Measurements from ENCODE around the gene BLCAP. TPM values are rescaled to one million over a fixed set of nuclear protein-coding genes. Genes with fewer than 3 reads are reported as not detected.
"Not testable (repeated sequence)": the region's sequence is repeated elsewhere in the genome, so short reads cannot be mapped to it uniquely, and the experiment has no call there.

Gene BLCAP
- total RNA-seq, 1 experiment from 2014 or later, result 99.9 TPM

DNA sequence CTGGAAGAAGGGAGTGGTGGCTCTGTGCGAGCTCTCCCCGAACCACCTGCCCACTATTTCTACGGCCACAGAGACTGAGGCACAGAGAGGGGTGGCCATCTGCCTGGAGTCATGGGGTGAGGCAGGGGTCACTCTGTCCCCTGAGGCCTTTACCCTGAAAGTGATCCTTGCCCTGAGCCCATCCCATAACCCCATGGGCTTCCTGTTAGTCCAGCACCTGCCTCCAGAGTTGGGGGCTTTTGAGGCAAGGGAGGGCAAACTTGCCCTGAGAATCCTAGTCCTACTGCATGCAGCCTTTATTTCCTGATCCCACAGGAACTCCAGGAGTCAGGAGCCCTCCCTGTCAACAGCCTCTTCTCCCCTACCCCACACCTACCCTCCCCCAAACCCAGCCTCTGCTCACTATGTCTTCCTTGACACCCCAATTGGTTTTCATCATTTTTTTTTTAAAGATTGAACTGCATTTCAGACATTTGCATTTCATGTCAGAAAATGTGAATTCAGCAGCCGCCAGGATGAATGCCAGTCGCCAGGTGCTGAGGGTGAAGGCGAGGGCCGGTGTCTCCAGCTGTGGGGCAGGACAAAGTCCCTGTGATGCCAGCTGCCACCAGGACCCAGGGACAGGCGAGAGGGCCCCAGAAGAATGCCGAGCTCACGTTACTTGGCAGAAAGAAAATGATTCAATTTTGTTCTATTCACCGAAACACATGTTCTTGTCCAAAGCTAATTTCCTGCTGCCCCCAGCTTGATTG lies 54.3 kb downstream of the BLCAP start:
- Histone ChIP-seq H3K4me3 (no peak overlapping the region), H2AFZ (no peak overlapping the region), H3K9me3 (ENCODE audit: insufficient read depth, low read depth) (no peaks in the 10 kb centered on the region), H3K27ac (no peak overlapping the region), H3F3A (ENCODE audit: insufficient read depth, low read depth) (no peaks in the 10 kb centered on the region), H3K9me2 (ENCODE audit: insufficient read depth) (no peaks in the 10 kb centered on the region), H4K20me1 (ENCODE audit: insufficient read depth) (no peaks in the 10 kb centered on the region), H3K27me3 (ENCODE audit: insufficient read depth, low read depth) (peaks cover 97% of the 10 kb centered on the region), H3K4me2 (no peak overlapping the region), H3K4me1 (replicated peaks; ENCODE audit: insufficient read depth) (no peaks in the 10 kb centered on the region), H3K36me3 (ENCODE audit: low read depth) (no peaks in the 10 kb centered on the region), H3K79me2 (ENCODE audit: low read depth) (no peaks in the 10 kb centered on the region)
- intact Hi-C loops (cut with micrococcal nuclease; ENCODE audit: unreplicated experiment), result no loop called here
- no TSS peak for BruUV-seq (replicated peaks)
- POLR2A ChIA-PET (ENCODE audit: unreplicated experiment), result no interaction called here
- TF ChIP-seq, protein P1, sequence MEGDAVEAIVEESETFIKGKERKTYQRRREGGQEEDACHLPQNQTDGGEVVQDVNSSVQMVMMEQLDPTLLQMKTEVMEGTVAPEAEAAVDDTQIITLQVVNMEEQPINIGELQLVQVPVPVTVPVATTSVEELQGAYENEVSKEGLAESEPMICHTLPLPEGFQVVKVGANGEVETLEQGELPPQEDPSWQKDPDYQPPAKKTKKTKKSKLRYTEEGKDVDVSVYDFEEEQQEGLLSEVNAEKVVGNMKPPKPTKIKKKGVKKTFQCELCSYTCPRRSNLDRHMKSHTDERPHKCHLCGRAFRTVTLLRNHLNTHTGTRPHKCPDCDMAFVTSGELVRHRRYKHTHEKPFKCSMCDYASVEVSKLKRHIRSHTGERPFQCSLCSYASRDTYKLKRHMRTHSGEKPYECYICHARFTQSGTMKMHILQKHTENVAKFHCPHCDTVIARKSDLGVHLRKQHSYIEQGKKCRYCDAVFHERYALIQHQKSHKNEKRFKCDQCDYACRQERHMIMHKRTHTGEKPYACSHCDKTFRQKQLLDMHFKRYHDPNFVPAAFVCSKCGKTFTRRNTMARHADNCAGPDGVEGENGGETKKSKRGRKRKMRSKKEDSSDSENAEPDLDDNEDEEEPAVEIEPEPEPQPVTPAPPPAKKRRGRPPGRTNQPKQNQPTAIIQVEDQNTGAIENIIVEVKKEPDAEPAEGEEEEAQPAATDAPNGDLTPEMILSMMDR (conservative IDR thresholded peaks at IDR 0.05), result no peak
- TF ChIP-seq EZH2 (IDR thresholded peaks at IDR 0.05; ENCODE audit: low read depth), result no peak
- DNase-seq, result no peak
- CTCF ChIA-PET, result no interaction called here

DNA sequence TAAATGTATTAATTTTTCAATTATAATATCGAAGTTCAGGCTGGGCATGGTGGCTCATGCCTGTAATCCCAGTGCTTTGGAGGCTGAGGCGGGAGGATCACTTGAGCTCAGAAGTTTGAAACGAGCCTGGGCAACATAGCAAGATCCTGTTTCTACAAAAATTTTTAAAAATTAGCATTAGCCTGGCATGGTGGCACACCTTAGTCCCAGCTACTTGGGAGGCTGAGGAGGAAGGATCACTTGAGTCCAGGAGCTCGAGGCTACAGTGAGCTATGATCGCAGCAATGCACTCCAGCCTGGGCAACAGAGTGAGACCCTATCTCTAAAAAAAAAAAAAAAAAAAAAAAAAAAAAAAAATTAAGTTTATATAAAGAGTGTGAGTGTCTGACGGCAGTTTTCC lies 55.2 kb downstream of the BLCAP start:
- H3F3A ChIP-seq (ENCODE audit: insufficient read depth, low read depth); H2AFZ ChIP-seq; H3K36me3 ChIP-seq (ENCODE audit: low read depth); H3K4me1 ChIP-seq (replicated peaks; ENCODE audit: insufficient read depth); BruUV-seq (replicated peaks); H3K4me3 ChIP-seq; H3K79me2 ChIP-seq (ENCODE audit: low read depth); intact Hi-C loops (cut with micrococcal nuclease; ENCODE audit: unreplicated experiment); CTCF ChIA-PET; H3K9me2 ChIP-seq (ENCODE audit: insufficient read depth); H4K20me1 ChIP-seq (ENCODE audit: insufficient read depth); H3K4me2 ChIP-seq; H3K9me3 ChIP-seq (ENCODE audit: insufficient read depth, low read depth); DNase-seq; H3K27ac ChIP-seq; POLR2A ChIA-PET (ENCODE audit: unreplicated experiment): not testable (repeated sequence)
- peaks cover 96% of the 10 kb centered on the region for H3K27me3 ChIP-seq (ENCODE audit: insufficient read depth, low read depth)

DNA sequence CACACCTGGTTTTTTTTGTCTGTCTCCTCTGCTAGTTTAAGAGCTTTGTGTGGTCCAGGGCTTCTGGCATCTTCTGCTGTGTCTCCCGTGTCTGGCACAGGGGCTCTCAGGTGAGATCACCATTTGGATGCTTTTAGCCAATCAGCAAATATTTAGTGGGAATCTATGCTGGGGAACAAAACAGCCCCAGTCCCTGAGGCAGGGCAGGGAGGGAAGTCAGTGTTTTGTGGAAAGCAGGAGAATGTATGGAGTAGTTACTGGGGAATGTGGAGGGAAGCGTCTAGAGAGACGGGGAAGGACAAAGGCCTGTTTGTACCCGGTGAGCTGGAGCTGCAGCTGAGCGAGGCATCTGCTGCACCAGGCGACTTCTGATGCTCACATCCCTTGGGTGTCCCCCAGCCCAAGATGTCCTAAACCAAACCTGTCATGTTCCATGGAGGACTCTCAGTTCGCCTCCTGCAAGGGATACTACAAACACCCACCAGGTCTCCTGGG lies 55.9 kb downstream of the BLCAP start:
- CTCF ChIA-PET, result no interaction called here
- Histone ChIP-seq H3K36me3 (ENCODE audit: low read depth) (no peaks in the 10 kb centered on the region), H2AFZ (no peak overlapping the region), H3K27ac (no peak overlapping the region), H3K27me3 (ENCODE audit: insufficient read depth, low read depth) (peaks cover 94% of the 10 kb centered on the region), H3F3A (ENCODE audit: insufficient read depth, low read depth) (no peaks in the 10 kb centered on the region), H3K9me2 (ENCODE audit: insufficient read depth) (no peaks in the 10 kb centered on the region), H4K20me1 (ENCODE audit: insufficient read depth) (no peaks in the 10 kb centered on the region), H3K4me1 (replicated peaks; ENCODE audit: insufficient read depth) (no peaks in the 10 kb centered on the region), H3K9me3 (ENCODE audit: insufficient read depth, low read depth) (no peaks in the 10 kb centered on the region), H3K79me2 (ENCODE audit: low read depth) (no peaks in the 10 kb centered on the region), H3K4me2 (no peak overlapping the region), H3K4me3 (no peak overlapping the region)
- intact Hi-C loops (cut with micrococcal nuclease; ENCODE audit: unreplicated experiment), result no loop called here
- no TSS peak for BruUV-seq (replicated peaks)
- POLR2A ChIA-PET (ENCODE audit: unreplicated experiment), result no interaction called here
- DNase-seq, result no peak
- TF ChIP-seq EZH2 (IDR thresholded peaks at IDR 0.05; ENCODE audit: low read depth), result no peak
- TF ChIP-seq, protein P1 (conservative IDR thresholded peaks at IDR 0.05), result no peak

DNA sequence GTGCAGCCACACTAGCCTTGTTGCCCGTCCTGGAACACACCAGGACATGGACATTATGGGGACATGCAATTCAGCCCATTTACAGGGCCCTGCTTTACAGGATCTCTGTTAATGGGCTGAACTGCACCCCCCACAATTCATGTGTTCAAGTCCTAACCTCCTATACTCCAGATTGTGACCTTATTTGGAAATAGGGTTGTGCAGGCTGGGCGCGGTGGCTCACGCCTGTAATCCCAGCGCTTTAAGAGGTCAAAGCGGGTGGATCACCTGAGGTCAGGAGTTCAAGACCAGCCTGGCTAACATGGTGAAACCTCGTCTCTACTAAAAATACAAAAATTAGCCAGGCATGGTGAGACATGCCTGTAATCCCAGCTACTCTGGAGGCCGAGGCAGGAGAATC lies 57.5 kb downstream of the BLCAP start:
- BruUV-seq (replicated peaks); H3K4me3 ChIP-seq; intact Hi-C loops (cut with micrococcal nuclease; ENCODE audit: unreplicated experiment); DNase-seq; H3K9me2 ChIP-seq (ENCODE audit: insufficient read depth); H3K27ac ChIP-seq; CTCF ChIA-PET; H3K4me1 ChIP-seq (replicated peaks; ENCODE audit: insufficient read depth); H3K36me3 ChIP-seq (ENCODE audit: low read depth); H3K79me2 ChIP-seq (ENCODE audit: low read depth); POLR2A ChIA-PET (ENCODE audit: unreplicated experiment); H4K20me1 ChIP-seq (ENCODE audit: insufficient read depth); H3K4me2 ChIP-seq; H3K9me3 ChIP-seq (ENCODE audit: insufficient read depth, low read depth); H2AFZ ChIP-seq; H3F3A ChIP-seq (ENCODE audit: insufficient read depth, low read depth): not testable (repeated sequence)
- H3K27me3 ChIP-seq (ENCODE audit: insufficient read depth, low read depth), result peaks cover 94% of the 10 kb centered on the region

Data from PC-9 (cell line).